GM12892 (cell line): Measurements from ENCODE around the gene ATG2B.

Experiments
- POLR2A ChIP-seq: IDR thresholded peaks from 2 replicates; pipeline ENCODE4 v1.6.1; 2011; ENCODE audit warnings: low read depth, low read length, control low read depth
- POLR2AphosphoS5 ChIP-seq: IDR thresholded peaks from 2 replicates; pipeline ENCODE4 v1.6.1; 2011; ENCODE audit warnings: low read depth, low read length, control low read depth
- TAF1 ChIP-seq: IDR thresholded peaks from 2 replicates; pipeline ENCODE4 v1.6.1; 2011; ENCODE audit warnings: low read depth, mild to moderate bottlenecking, control low read depth, low read length, borderline replicate concordance

GRCh38 chr14:96257056-96257455 is 106.1 kb downstream of the ATG2B start:
- TF ChIP-seq POLR2A (no peak), TAF1 (no peak), POLR2AphosphoS5 (no peak)
